GM12878 (cell line): ENCODE data around the gene GAPDHS. TPM values are rescaled to one million over a fixed set of nuclear protein-coding genes. Genes with fewer than 3 reads are reported as not detected.

Experiments used
- ATAC-seq: fragments of 200-7000 bp; cut with Tn5 transposase; 3 replicates; pipeline ENCODE4 v1.9.1; 2020; ENCODE audit warnings: mild to moderate bottlenecking, moderate library complexity
- BruUV-seq: library from RNA; stranded (reverse); fragments of 400-500 nt; replicated peaks from 2 replicates; lab custom pipeline; 2021; lab: Mats Ljungman, UMichigan
- CTCF ChIA-PET: fragments of 300-600 bp; sonication (Branson Sonifier 250); formaldehyde crosslinking; extraction: SDS; loops from one replicate; lab custom pipeline; 2021; ENCODE audit warnings: inconsistent platforms; lab: Yijun Ruan, JAX
- POLR2A ChIA-PET: fragments of 350-600 bp; formaldehyde crosslinking; extraction: SDS; loops from one replicate; lab custom pipeline; 2021; ENCODE audit warnings: inconsistent platforms; lab: Charles Lee
- RAD21 ChIA-PET: fragments of 300-600 bp; sonication (Branson Sonifier 250); formaldehyde crosslinking; loops from one replicate; lab custom pipeline; 2023; ENCODE audit warnings: antibody characterized with exemption; ENCODE audit not compliant: unreplicated experiment; lab: Charles Lee
- SMC1A ChIA-PET: fragments of 300-600 bp; sonication (Branson Sonifier 250); formaldehyde crosslinking; loops from one replicate; lab custom pipeline; 2023; ENCODE audit not compliant: unreplicated experiment, uncharacterized antibody; lab: Charles Lee
- DNase-seq: peaks from one replicate; pipeline ENCODE4 v3.0.0-alpha.2; 2011; ENCODE audit warnings: low read depth, low spot score
- FAIRE-seq: peaks from 3 replicates; lab custom pipeline; 2011; peaks lifted over from hg19 to GRCh38; lab: Jason Lieb, UNC
- H2AFZ ChIP-seq: 2 replicates; pipeline ENCODE4 v1.6.0; 2011; ENCODE audit warnings: low read depth, low read length, control low read depth; ENCODE audit not compliant: control insufficient read depth
- H3K27ac ChIP-seq: 2 replicates; pipeline ENCODE4 v1.5.1; 2011; ENCODE audit warnings: control low read depth; ENCODE audit not compliant: control insufficient read depth, insufficient read depth
- H3K27me3 ChIP-seq, 2 experiments: replicated peaks in 1 of 2; 2 replicates each; pipeline versions ENCODE4 v1.6.0 to v1.6.1; 2011; ENCODE audit warnings: low read length in 1 of 2; ENCODE audit not compliant: control insufficient read depth in 2 of 2, insufficient read depth in 2 of 2
- H3K36me3 ChIP-seq, 2 experiments: 2 replicates each; pipeline ENCODE4 v1.5.1; 2011; ENCODE audit warnings: low read length in 1 of 2; ENCODE audit not compliant: control insufficient read depth in 2 of 2, insufficient read depth in 2 of 2
- H3K4me1 ChIP-seq: 2 replicates; pipeline ENCODE4 v1.6.1; 2011; ENCODE audit warnings: mild to moderate bottlenecking, low read length, moderate library complexity, mixed read lengths; ENCODE audit not compliant: control insufficient read depth, insufficient read depth
- H3K4me2 ChIP-seq: 2 replicates; pipeline ENCODE4 v1.6.0; 2011; ENCODE audit warnings: control low read depth; ENCODE audit not compliant: control insufficient read depth, insufficient read depth
- H3K4me3 ChIP-seq: fragments of 200-600 bp; sonication (generic); 2 replicates; pipeline ENCODE4 v1.5.1; 2016
- H3K79me2 ChIP-seq: 2 replicates; pipeline ENCODE4 v1.6.0; 2011; ENCODE audit warnings: low read length; ENCODE audit not compliant: control insufficient read depth, insufficient read depth
- H3K9ac ChIP-seq: 2 replicates; pipeline ENCODE4 v1.8.0; 2011; ENCODE audit warnings: low read length, control low read depth, mixed read lengths; ENCODE audit not compliant: control insufficient read depth, insufficient read depth
- H3K9me3 ChIP-seq: replicated peaks from 3 replicates; pipeline ENCODE4 v1.5.1; 2011; ENCODE audit warnings: mild to moderate bottlenecking, low read length; ENCODE audit not compliant: control insufficient read depth, insufficient read depth
- H4K20me1 ChIP-seq: 2 replicates; pipeline ENCODE4 v1.6.0; 2011; ENCODE audit not compliant: control insufficient read depth, insufficient read depth
- CEBPZ ChIP-seq: fragments of 150-350 bp; IDR thresholded peaks from 2 replicates; pipeline ENCODE4 v1.6.1; 2016; ENCODE audit warnings: low read depth, low read length
- CREB1 ChIP-seq: IDR thresholded peaks from 2 replicates; pipeline ENCODE4 v1.6.1; 2012; ENCODE audit warnings: low read depth, mild to moderate bottlenecking, inconsistent platforms
- CTCF ChIP-seq, 3 experiments: IDR thresholded peaks in 2 of 3; conservative IDR thresholded peaks in 1 of 3; 2 replicates each; pipeline ENCODE4 v1.5.1; 2011; ENCODE audit warnings: low read depth in 3 of 3, low read length in 3 of 3, mild to moderate bottlenecking in 3 of 3, control low read depth in 2 of 3, moderate library complexity in 2 of 3, inconsistent platforms in 1 of 3, mixed read lengths in 1 of 3; ENCODE audit not compliant: control insufficient read depth in 2 of 3, insufficient read depth in 1 of 3; ENCODE audit errors: extremely low read depth in 1 of 3
- E2F4 ChIP-seq: IDR thresholded peaks from 2 replicates; pipeline ENCODE4 v1.6.1; 2012; ENCODE audit warnings: low read depth, low read length, improper control_type of control experiment
- ESRRA ChIP-seq: IDR thresholded peaks from 2 replicates; pipeline ENCODE4 v1.6.1; 2012; ENCODE audit warnings: mild to moderate bottlenecking, low read length, improper control_type of control experiment
- GABPA ChIP-seq: IDR thresholded peaks from 2 replicates; pipeline ENCODE4 v1.6.1; 2014; ENCODE audit warnings: antibody characterized with exemption, low read depth, mild to moderate bottlenecking, inconsistent platforms
- NR2C2 ChIP-seq: IDR thresholded peaks from 2 replicates; pipeline ENCODE4 v1.6.1; 2011; ENCODE audit warnings: borderline replicate concordance, low read depth; ENCODE audit not compliant: control insufficient read depth, insufficient read length
- SIX5 ChIP-seq: IDR thresholded peaks from 2 replicates; pipeline ENCODE4 v1.6.1; 2011; ENCODE audit warnings: mild to moderate bottlenecking, low read depth, low read length, moderate library complexity; ENCODE audit not compliant: severe bottlenecking
- STAT1 ChIP-seq: fragments of 450-650 bp; conservative IDR thresholded peaks from 2 replicates; pipeline ENCODE4 v1.6.1; 2014; ENCODE audit warnings: antibody characterized with exemption, mild to moderate bottlenecking
- TAF1 ChIP-seq: IDR thresholded peaks from 2 replicates; pipeline ENCODE4 v1.6.1; 2011; ENCODE audit warnings: mild to moderate bottlenecking, low read depth, low read length, borderline replicate concordance
- TCF12 ChIP-seq: IDR thresholded peaks from 2 replicates; pipeline ENCODE4 v1.6.1; 2011; ENCODE audit warnings: low read depth, mild to moderate bottlenecking, low read length
- YBX1 ChIP-seq: fragments of 450-650 bp; IDR thresholded peaks from 2 replicates; pipeline ENCODE4 v1.6.1; 2016; ENCODE audit warnings: antibody characterized with exemption
- YY1 ChIP-seq: IDR thresholded peaks from 2 replicates; pipeline ENCODE4 v1.6.1; 2011; ENCODE audit warnings: low read depth, mild to moderate bottlenecking, low read length
- ZNF622 ChIP-seq: fragments of 450-650 bp; IDR thresholded peaks from 2 replicates; pipeline ENCODE4 v1.6.1; 2017; ENCODE audit warnings: mild to moderate bottlenecking, inconsistent platforms
- WGBS: methylation state at CpG from one replicate; pipeline ENCODE4 v1.1.6; 2016; ENCODE audit warnings: low lambda C conversion rate; ENCODE audit not compliant: insufficient replicate concordance, insufficient coverage; ENCODE audit errors: missing lambda C conversion rate; 5-methylcytosine and 5-hydroxymethylcytosine counted together
- in situ Hi-C: fragments of 300-500 bp; cut with MboI; formaldehyde crosslinking; loops from 9 replicates; pipeline ENCODE4 v1.14.3; 2018; ENCODE audit warnings: mixed read lengths
- intact Hi-C: fragments of 100-400 bp; cut with micrococcal nuclease; formaldehyde crosslinking; loops from one replicate; pipeline ENCODE4 v1.14.2; 2022; ENCODE audit not compliant: unreplicated experiment
- polyA plus RNA-seq, 11 experiments: library from polyadenylated mRNA; depleted of rRNA in 4 of 11; unstranded in 6 of 11; stranded (reverse) in 5 of 11; fragments of >200 nt; fragmentation: Nextera tagmentation in 4 of 11; fragmentation: Illumina TruSeq in 1 of 11; extraction: Ambion mirVana in 4 of 11; extraction: Trizol in 1 of 11; gene quantifications; 1 replicate in 1 of 11; 2 replicates in 10 of 11; pipeline versions ENCODE4 v1.2.1 to v1.2.3, GENCODE V29; 2011 to 2016; ENCODE audit warnings: inconsistent platforms in 2 of 11, missing spikeins in 2 of 11, low read depth in 1 of 11
- total RNA-seq, 4 experiments: library from RNA; depleted of rRNA in 3 of 4; stranded (reverse); fragments of >200 nt in 3 of 4; fragmentation: Illumina TruSeq in 1 of 4; extraction: Trizol in 1 of 4; gene quantifications; 2 replicates each; pipeline versions ENCODE4 v1.2.1 to v1.2.3, GENCODE V29; 2013 to 2021
- TF ChIP-seq, protein P1 (sequence below): IDR thresholded peaks from 2 replicates; pipeline ENCODE4 v1.6.1; 2012; ENCODE audit warnings: mild to moderate bottlenecking, low read depth, low read length

The GAPDHS gene
- total and polyA plus RNA-seq, 10 of the 15 experiments (the other 5 are each of a cell fraction or from before 2014, with no cell fraction given) = 0.08 TPM; not detected in 9

DNA sequence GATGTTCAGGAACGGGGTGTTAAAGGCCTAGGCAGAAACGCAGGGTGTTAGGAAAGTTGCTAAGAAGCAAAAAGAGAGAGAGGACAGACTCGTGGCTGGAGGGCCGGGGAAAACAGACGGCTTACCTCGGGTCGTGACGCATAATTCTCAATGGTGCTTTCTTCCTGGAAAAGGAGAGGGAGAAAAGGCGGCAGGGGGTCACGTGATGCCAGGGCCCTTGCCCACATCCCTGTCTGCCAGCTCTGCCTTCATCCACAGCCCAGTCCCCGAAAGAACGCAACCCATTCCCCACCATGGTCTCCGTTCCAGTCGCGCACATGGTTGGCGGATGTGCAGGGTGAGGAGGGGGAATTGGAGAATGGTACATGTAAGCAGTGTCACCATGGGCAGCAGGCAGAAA, 44.6 kb upstream of the GAPDHS start:
- SMC1A ChIA-PET = interaction anchor here (4.0 kb wide), 1 partner anchor 19 kb away, joined by 14 read pairs; no protein-coding TSS in a partner anchor
- Histone ChIP-seq H3K9ac (no peak overlapping the region), H3K4me1 (peaks cover 14% of the 10 kb centered on the region)
- TF ChIP-seq NR2C2 = no peak
- TF ChIP-seq TCF12 = no peak
- no peak for TF ChIP-seq CTCF (IDR thresholded peaks at IDR 0.05 in 2 of 3, conservative IDR thresholded peaks at IDR 0.05 in 1 of 3; ENCODE audit: control insufficient read depth in 2 of 3, extremely low read depth in 1 of 3, insufficient read depth in 1 of 3, low read depth in 3 of 3, low read length in 3 of 3)
- no peak for TF ChIP-seq CREB1
- no peak for TF ChIP-seq STAT1
- no peak for TF ChIP-seq SIX5
- TF ChIP-seq, protein P1, sequence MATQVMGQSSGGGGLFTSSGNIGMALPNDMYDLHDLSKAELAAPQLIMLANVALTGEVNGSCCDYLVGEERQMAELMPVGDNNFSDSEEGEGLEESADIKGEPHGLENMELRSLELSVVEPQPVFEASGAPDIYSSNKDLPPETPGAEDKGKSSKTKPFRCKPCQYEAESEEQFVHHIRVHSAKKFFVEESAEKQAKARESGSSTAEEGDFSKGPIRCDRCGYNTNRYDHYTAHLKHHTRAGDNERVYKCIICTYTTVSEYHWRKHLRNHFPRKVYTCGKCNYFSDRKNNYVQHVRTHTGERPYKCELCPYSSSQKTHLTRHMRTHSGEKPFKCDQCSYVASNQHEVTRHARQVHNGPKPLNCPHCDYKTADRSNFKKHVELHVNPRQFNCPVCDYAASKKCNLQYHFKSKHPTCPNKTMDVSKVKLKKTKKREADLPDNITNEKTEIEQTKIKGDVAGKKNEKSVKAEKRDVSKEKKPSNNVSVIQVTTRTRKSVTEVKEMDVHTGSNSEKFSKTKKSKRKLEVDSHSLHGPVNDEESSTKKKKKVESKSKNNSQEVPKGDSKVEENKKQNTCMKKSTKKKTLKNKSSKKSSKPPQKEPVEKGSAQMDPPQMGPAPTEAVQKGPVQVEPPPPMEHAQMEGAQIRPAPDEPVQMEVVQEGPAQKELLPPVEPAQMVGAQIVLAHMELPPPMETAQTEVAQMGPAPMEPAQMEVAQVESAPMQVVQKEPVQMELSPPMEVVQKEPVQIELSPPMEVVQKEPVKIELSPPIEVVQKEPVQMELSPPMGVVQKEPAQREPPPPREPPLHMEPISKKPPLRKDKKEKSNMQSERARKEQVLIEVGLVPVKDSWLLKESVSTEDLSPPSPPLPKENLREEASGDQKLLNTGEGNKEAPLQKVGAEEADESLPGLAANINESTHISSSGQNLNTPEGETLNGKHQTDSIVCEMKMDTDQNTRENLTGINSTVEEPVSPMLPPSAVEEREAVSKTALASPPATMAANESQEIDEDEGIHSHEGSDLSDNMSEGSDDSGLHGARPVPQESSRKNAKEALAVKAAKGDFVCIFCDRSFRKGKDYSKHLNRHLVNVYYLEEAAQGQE = no peak
- no peak for TF ChIP-seq CEBPZ
- no peak for TF ChIP-seq GABPA
- TF ChIP-seq YBX1 = no peak
- no peak for TF ChIP-seq E2F4
- no peak for TF ChIP-seq ZNF622
- TF ChIP-seq TAF1 = no peak
- TF ChIP-seq YY1 = no peak
- no peak for TF ChIP-seq ESRRA

More for the DNA sequence above, 44.6 kb upstream of the GAPDHS start:
- H4K20me1 ChIP-seq = no peaks in the 10 kb centered on the region
- no TSS peak for BruUV-seq
- no peaks in the 10 kb centered on the region for H3K9me3 ChIP-seq
- intact Hi-C loops (no loop called here), in situ Hi-C loops (no loop called here)
- H3K4me3 ChIP-seq = no peak overlapping the region
- POLR2A ChIA-PET = no interaction called here
- H3K4me2 ChIP-seq = no peak overlapping the region
- H3K27ac ChIP-seq = no peak overlapping the region
- DNase-seq (no peak), FAIRE-seq (no peak), ATAC-seq (no peak)
- no peaks in the 10 kb centered on the region for H3K36me3 ChIP-seq
- H3K27me3 ChIP-seq = peaks cover 0 to 2% of the 10 kb centered on the region in 2 experiments; a peak in 1 of 4 replicates
- no peaks in the 10 kb centered on the region for H3K79me2 ChIP-seq
- 73% methylated on average over 16 of the region's 16 CpGs for WGBS
- RAD21 ChIA-PET = interaction anchor here (1.0 kb wide), 1 partner anchor 135 kb away, joined by 3 read pairs; no protein-coding TSS in a partner anchor
- no peak overlapping the region for H2AFZ ChIP-seq
- CTCF ChIA-PET = interaction anchor here (0.9 to 2.8 kb wide), 4 partner anchors 11 to 136 kb away, joined by 4 to 9 read pairs (median 6); no protein-coding TSS in a partner anchor
